Activated naive CD4-positive, alpha-beta T cell treated with anti-CD3 and anti-CD28 coated beads, Interleukin-2, amount 50 U/mL, for 72 hours (primary cell): ENCODE results near the gene TMEM63C. TPM values are rescaled to one million over a fixed set of nuclear protein-coding genes. Genes with fewer than 3 reads are reported as not detected.
A peak's percentile ranks its signal among the peaks of the same experiment; 100 is the strongest.

Experiments
- ATAC-seq, 2 donors: fragments of 150-1000 bp; cut with Tn5 transposase; 2 replicates each; pipeline ENCODE4 v1.10.0; 2021; ENCODE audit warnings: mild to moderate bottlenecking in 2 of 2, moderate library complexity in 2 of 2
- DNase-seq, 2 donors: peaks; one replicate each; pipeline ENCODE4 v3.0.0; 2021 to 2022; ENCODE audit warnings: low spot score in 2 of 2
- H3K27ac Mint-ChIP-seq, 2 donors: one replicate each; pipeline ENCODE4 v1.8.0; 2022; ENCODE audit warnings: mild to moderate bottlenecking in 2 of 2, mixed read lengths in 2 of 2
- H3K36me3 Mint-ChIP-seq, 2 donors: one replicate each; pipeline ENCODE4 v1.8.0; 2022; ENCODE audit warnings: mixed read lengths in 2 of 2
- H3K9me3 Mint-ChIP-seq, 2 donors: one replicate each; pipeline ENCODE4 v1.8.0; 2022; ENCODE audit warnings: mixed read lengths in 2 of 2
- total RNA-seq, 2 donors: library from RNA; stranded (reverse); gene quantifications; one replicate each; pipeline ENCODE4 v1.2.3, GENCODE V29; 2022

The TMEM63C gene
- total RNA-seq, 2 donors from 2014 or later = 0.32 to 1.1 TPM

GRCh38 chr14:77183896-77184295, 2.3 kb downstream of the TMEM63C start:
- DNase-seq = no peak
- no peaks in the 10 kb centered on the region for H3K36me3 Mint-ChIP-seq
- H3K27ac Mint-ChIP-seq = no peak overlapping the region
- ATAC-seq = no peak
- no peaks in the 10 kb centered on the region for H3K9me3 Mint-ChIP-seq

- ATAC-seq = no peak
- no peak for DNase-seq
- Mint-ChIP-seq H3K9me3 (no peaks in the 10 kb centered on the region), H3K27ac (no peak overlapping the region), H3K36me3 (no peaks in the 10 kb centered on the region)
Observed at GRCh38 chr14:77184396-77185092, 2.9 kb downstream of the TMEM63C start.

- H3K36me3 Mint-ChIP-seq = no peaks in the 10 kb centered on the region
- no peak for DNase-seq
- H3K27ac Mint-ChIP-seq = no peak overlapping the region
- no peaks in the 10 kb centered on the region for H3K9me3 Mint-ChIP-seq
- no peak for ATAC-seq
Observed at GRCh38 chr14:77185093-77185465, 3.5 kb downstream of the TMEM63C start.

- Mint-ChIP-seq H3K36me3 (no peaks in the 10 kb centered on the region), H3K27ac (no peak overlapping the region), H3K9me3 (no peaks in the 10 kb centered on the region)
- ATAC-seq = peak; percentile 37 to 41
- DNase-seq = no peak
Observed at GRCh38 chr14:77186911-77187648, 5.5 kb downstream of the TMEM63C start.

GRCh38 chr14:77187649-77188012, 6.0 kb downstream of the TMEM63C start:
- ATAC-seq = no peak
- no peak overlapping the region for H3K27ac Mint-ChIP-seq
- H3K9me3 Mint-ChIP-seq = no peaks in the 10 kb centered on the region
- no peaks in the 10 kb centered on the region for H3K36me3 Mint-ChIP-seq
- no peak for DNase-seq

- H3K27ac Mint-ChIP-seq = no peak overlapping the region
- H3K36me3 Mint-ChIP-seq = no peaks in the 10 kb centered on the region
- ATAC-seq (no peak), DNase-seq (no peak)
- H3K9me3 Mint-ChIP-seq = no peaks in the 10 kb centered on the region
Observed at GRCh38 chr14:77189479-77189878, 7.9 kb downstream of the TMEM63C start.

- DNase-seq (no peak), ATAC-seq (no peak)
- H3K27ac Mint-ChIP-seq = no peak overlapping the region
- H3K9me3 Mint-ChIP-seq = no peaks in the 10 kb centered on the region
- H3K36me3 Mint-ChIP-seq = no peaks in the 10 kb centered on the region
Observed at GRCh38 chr14:77190977-77191376, 9.4 kb downstream of the TMEM63C start.

- H3K9me3 Mint-ChIP-seq = no peaks in the 10 kb centered on the region
- no peak for DNase-seq
- H3K27ac Mint-ChIP-seq = no peak overlapping the region
- H3K36me3 Mint-ChIP-seq = no peaks in the 10 kb centered on the region
- ATAC-seq = no peak
Observed at GRCh38 chr14:77194706-77195105, 13.1 kb downstream of the TMEM63C start.

GRCh38 chr14:77195766-77196165, 14.2 kb downstream of the TMEM63C start:
- H3K27ac Mint-ChIP-seq = no peak overlapping the region
- no peak for ATAC-seq
- H3K36me3 Mint-ChIP-seq = no peaks in the 10 kb centered on the region
- DNase-seq = no peak
- no peaks in the 10 kb centered on the region for H3K9me3 Mint-ChIP-seq

- DNase-seq (no peak), ATAC-seq (no peak)
- Mint-ChIP-seq H3K36me3 (no peaks in the 10 kb centered on the region), H3K9me3 (no peaks in the 10 kb centered on the region), H3K27ac (no peak overlapping the region)
Observed at GRCh38 chr14:77197988-77198387, 16.4 kb downstream of the TMEM63C start.

- Mint-ChIP-seq H3K36me3 (no peaks in the 10 kb centered on the region), H3K9me3 (no peaks in the 10 kb centered on the region), H3K27ac (no peak overlapping the region)
- ATAC-seq (no peak), DNase-seq (no peak)
Observed at GRCh38 chr14:77198561-77198960, 17.0 kb downstream of the TMEM63C start.

GRCh38 chr14:77199590-77199989, 18.0 kb downstream of the TMEM63C start:
- DNase-seq (no peak), ATAC-seq (no peak)
- Mint-ChIP-seq H3K27ac (no peak overlapping the region), H3K9me3 (no peaks in the 10 kb centered on the region), H3K36me3 (no peaks in the 10 kb centered on the region)

GRCh38 chr14:77200406-77200985, 18.9 kb downstream of the TMEM63C start:
- DNase-seq (no peak), ATAC-seq (no peak)
- Mint-ChIP-seq H3K36me3 (no peaks in the 10 kb centered on the region), H3K9me3 (no peaks in the 10 kb centered on the region), H3K27ac (no peak overlapping the region)

- ATAC-seq (no peak), DNase-seq (no peak)
- Mint-ChIP-seq H3K27ac (no peak overlapping the region), H3K36me3 (no peaks in the 10 kb centered on the region), H3K9me3 (no peaks in the 10 kb centered on the region)
Observed at GRCh38 chr14:77201696-77202095, 20.1 kb downstream of the TMEM63C start.

- H3K36me3 Mint-ChIP-seq = no peaks in the 10 kb centered on the region
Observed at GRCh38 chr14:77203611-77204458, 22.2 kb downstream of the TMEM63C start.

GRCh38 chr14:77204459-77204771, 22.8 kb downstream of the TMEM63C start:
- Mint-ChIP-seq H3K9me3 (no peaks in the 10 kb centered on the region), H3K27ac (peak overlapping the region in 1 of 2 donors; percentile 66), H3K36me3 (no peaks in the 10 kb centered on the region)
- DNase-seq (no peak), ATAC-seq (no peak)

More at GRCh38 chr14:77203611-77204458, 22.2 kb downstream of the TMEM63C start:
- DNase-seq = no peak
- no peak for ATAC-seq
- H3K27ac Mint-ChIP-seq = no peak overlapping the region
- no peaks in the 10 kb centered on the region for H3K9me3 Mint-ChIP-seq

GRCh38 chr14:77204907-77205306, 23.3 kb downstream of the TMEM63C start:
- Mint-ChIP-seq H3K9me3 (no peaks in the 10 kb centered on the region), H3K27ac (peak overlapping the region in 1 of 2 donors; percentile 83), H3K36me3 (no peaks in the 10 kb centered on the region)
- ATAC-seq = no peak
- DNase-seq = no peak
